HCT116 (cell line): ENCODE data around the gene KRT39. TPM values are rescaled to one million over a fixed set of nuclear protein-coding genes. Genes with fewer than 3 reads are reported as not detected.

Experiments used
- ATAC-seq: fragments of 200-7000 bp; cut with Tn5 transposase; 2 replicates; pipeline ENCODE4 v1.9.1; 2020; ENCODE audit warnings: mild to moderate bottlenecking, moderate library complexity
- BruUV-seq: library from RNA; stranded (reverse); fragments of 400-500 nt; replicated peaks from 2 replicates; lab custom pipeline; 2021; lab: Mats Ljungman, UMichigan
- CTCF ChIA-PET: fragments of 300-600 bp; sonication (Branson Sonifier 250); formaldehyde crosslinking; loops from one replicate; lab custom pipeline; 2021; ENCODE audit warnings: antibody characterized with exemption; lab: Charles Lee
- POLR2A ChIA-PET: fragments of 300-600, 350-600 bp; sonication (Branson Sonifier 250); formaldehyde crosslinking; loops from one replicate; lab custom pipeline; 2021; ENCODE audit warnings: antibody characterized with exemption; lab: Charles Lee
- RAD21 ChIA-PET, 2 experiments: fragments of 300-600 bp; sonication (Branson Sonifier 250); formaldehyde crosslinking; loops; one replicate each; lab custom pipeline; 2023; ENCODE audit warnings: low total read pairs in 2 of 2; ENCODE audit not compliant: uncharacterized antibody in 2 of 2, unreplicated experiment in 2 of 2, low non-redundant PET in 1 of 2; lab: Charles Lee
- DNase-seq: peaks from one replicate; pipeline ENCODE4 v3.0.0-alpha.2; 2010; ENCODE audit warnings: low read depth, low spot score
- H2AFZ ChIP-seq: fragments of 200-600 bp; shearing (Covaris generic), sonication (generic); 2 replicates; pipeline ENCODE4 v1.6.1; 2017; ENCODE audit warnings: low read depth, mixed run types, mixed read lengths, antibody characterized with exemption, low read length; ENCODE audit not compliant: poor library complexity, severe bottlenecking
- H3K27ac ChIP-seq: 2 replicates; pipeline ENCODE4 v1.5.1; 2012; ENCODE audit warnings: low read depth, low read length
- H3K27me3 ChIP-seq: fragments of 200-600 bp; sonication (generic); 2 replicates; pipeline ENCODE4 v1.6.1; 2016; ENCODE audit warnings: mixed run types, low read length, mixed read lengths; ENCODE audit not compliant: insufficient read depth
- H3K36me3 ChIP-seq, 2 experiments: fragments of 200-500 bp in 1 of 2; fragments of 200-600 bp in 1 of 2; sonication (Bioruptor generic) in 1 of 2; sonication (generic) in 1 of 2; 2 replicates each; pipeline versions ENCODE4 v1.5.1 to v1.6.1; 2014 to 2016; ENCODE audit warnings: low read length in 2 of 2, inconsistent platforms in 1 of 2, mixed read lengths in 1 of 2, mixed run types in 1 of 2; ENCODE audit not compliant: insufficient read depth in 2 of 2, control insufficient read depth in 1 of 2
- H3K4me1 ChIP-seq, 2 experiments: fragments of 200-600 bp in 1 of 2; sonication (generic) in 1 of 2; 2 replicates each; pipeline versions ENCODE4 v1.5.1 to v1.6.1; 2012 to 2017; ENCODE audit warnings: low read length in 2 of 2, inconsistent platforms in 1 of 2, mild to moderate bottlenecking in 1 of 2, mixed read lengths in 1 of 2, mixed run types in 1 of 2, moderate library complexity in 1 of 2; ENCODE audit not compliant: insufficient read depth in 2 of 2, control insufficient read depth in 1 of 2
- H3K4me2 ChIP-seq: fragments of 200-600 bp; sonication (generic); 2 replicates; pipeline ENCODE4 v1.6.1; 2017; ENCODE audit warnings: mixed run types, low read length, mixed read lengths
- H3K4me3 ChIP-seq, 2 experiments: fragments of 200-600 bp in 1 of 2; sonication (generic) in 1 of 2; replicated peaks in 1 of 2; 2 replicates each; pipeline ENCODE4 v1.5.1; 2011 to 2016; ENCODE audit warnings: low read length in 2 of 2, control low read depth in 1 of 2, low read depth in 1 of 2, mild to moderate bottlenecking in 1 of 2, mixed read lengths in 1 of 2, mixed run types in 1 of 2
- H3K79me2 ChIP-seq: fragments of 200-600 bp; sonication (generic); 2 replicates; pipeline ENCODE4 v1.6.1; 2017; ENCODE audit warnings: mild to moderate bottlenecking, mixed run types, low read length, moderate library complexity, mixed read lengths; ENCODE audit not compliant: insufficient read depth
- H3K9ac ChIP-seq: fragments of 200-600 bp; sonication (generic); 2 replicates; pipeline ENCODE4 v1.6.1; 2016; ENCODE audit warnings: low read length, mixed read lengths
- H3K9me2 ChIP-seq: fragments of 200-600 bp; sonication (generic), shearing (Covaris generic); 2 replicates; pipeline ENCODE4 v1.6.1; 2017; ENCODE audit warnings: mixed run types, mild to moderate bottlenecking, moderate library complexity; ENCODE audit not compliant: insufficient read depth
- H3K9me3 ChIP-seq, 2 experiments: fragments of 200-500 bp in 1 of 2; fragments of 200-600 bp in 1 of 2; sonication (Bioruptor generic) in 1 of 2; sonication (generic) in 1 of 2; 2 replicates each; pipeline ENCODE4 v1.6.1; 2014 to 2017; ENCODE audit warnings: low read length in 2 of 2, mixed read lengths in 2 of 2, inconsistent platforms in 1 of 2, low read depth in 1 of 2, mild to moderate bottlenecking in 1 of 2, mixed run types in 1 of 2, moderate library complexity in 1 of 2; ENCODE audit not compliant: control insufficient read depth in 1 of 2, insufficient read depth in 1 of 2
- H4K20me1 ChIP-seq: fragments of 200-600 bp; sonication (generic), shearing (Covaris generic); 2 replicates; pipeline ENCODE4 v1.6.1; 2017; ENCODE audit warnings: mixed run types, mild to moderate bottlenecking, moderate library complexity; ENCODE audit not compliant: insufficient read depth
- CBX3 ChIP-seq: IDR thresholded peaks from 2 replicates; pipeline ENCODE4 v1.6.1; 2012; ENCODE audit warnings: low read depth
- CEBPB ChIP-seq: IDR thresholded peaks from 2 replicates; pipeline ENCODE4 v1.6.1; 2012; ENCODE audit warnings: low read depth
- EGR1 ChIP-seq: IDR thresholded peaks from 2 replicates; pipeline ENCODE4 v1.6.1; 2012; ENCODE audit warnings: low read depth
- ELF1 ChIP-seq: IDR thresholded peaks from 2 replicates; pipeline ENCODE4 v1.6.1; 2012; ENCODE audit warnings: low read depth, borderline replicate concordance
- EZH2 ChIP-seq: fragments of 200-600 bp; sonication (generic); IDR thresholded peaks from 2 replicates; pipeline ENCODE4 v1.6.1; 2017; ENCODE audit warnings: antibody characterized with exemption, mixed run types
- EZH2phosphoT487 ChIP-seq: fragments of 200-600 bp; IDR thresholded peaks from 2 replicates; pipeline ENCODE4 v1.6.1; 2018; ENCODE audit warnings: antibody characterized with exemption, borderline replicate concordance
- FOSL1 ChIP-seq: IDR thresholded peaks from 2 replicates; pipeline ENCODE4 v1.6.1; 2012; ENCODE audit warnings: low read depth
- JUND ChIP-seq: IDR thresholded peaks from 2 replicates; pipeline ENCODE4 v1.6.1; 2012
- POLR2A ChIP-seq: IDR thresholded peaks from 2 replicates; pipeline ENCODE4 v1.7.0; 2011; ENCODE audit warnings: borderline replicate concordance; ENCODE audit not compliant: insufficient read depth, insufficient read length; ENCODE audit errors: extremely low read depth
- POLR2AphosphoS5 ChIP-seq: IDR thresholded peaks from 2 replicates; pipeline ENCODE4 v1.6.1; 2011; ENCODE audit warnings: mild to moderate bottlenecking, low read depth, low read length, moderate library complexity
- RAD21 ChIP-seq: IDR thresholded peaks from 2 replicates; pipeline ENCODE4 v1.6.1; 2012; ENCODE audit warnings: low read depth, mild to moderate bottlenecking
- SIN3A ChIP-seq: IDR thresholded peaks from 2 replicates; pipeline ENCODE4 v1.6.1; 2012; ENCODE audit warnings: low read depth
- SP1 ChIP-seq: IDR thresholded peaks from 2 replicates; pipeline ENCODE4 v1.6.1; 2012; ENCODE audit warnings: low read depth
- SRF ChIP-seq: IDR thresholded peaks from 2 replicates; pipeline ENCODE4 v1.6.1; 2012; ENCODE audit warnings: low read depth
- TCF7L2 ChIP-seq: IDR thresholded peaks from 2 replicates; pipeline ENCODE4 v1.7.0; 2011; ENCODE audit warnings: borderline replicate concordance, inconsistent platforms; ENCODE audit not compliant: insufficient read depth, insufficient read length; ENCODE audit errors: extremely low read depth
- YY1 ChIP-seq: IDR thresholded peaks from 2 replicates; pipeline ENCODE4 v1.6.1; 2011; ENCODE audit warnings: low read length, low read depth, moderate library complexity, mild to moderate bottlenecking; ENCODE audit not compliant: insufficient replicate concordance; ENCODE audit errors: extremely low read depth
- ZFX ChIP-seq: fragments of 450-650 bp; IDR thresholded peaks from 2 replicates; pipeline ENCODE4 v1.6.1; 2017
- ZNF274 ChIP-seq: fragments of 200-500 bp; sonication (Bioruptor generic); IDR thresholded peaks from 2 replicates; pipeline ENCODE4 v1.6.1; 2014; ENCODE audit warnings: mild to moderate bottlenecking, low read depth, low read length, inconsistent platforms
- intact Hi-C: fragments of 100-400 bp; cut with micrococcal nuclease; formaldehyde crosslinking; loops from 2 replicates; pipeline ENCODE4 v1.10.0; 2022
- total RNA-seq: library from RNA; stranded (reverse); gene quantifications from one replicate; pipeline ENCODE4 v1.2.1, GENCODE V29; 2021; ENCODE audit not compliant: unreplicated experiment
- TF ChIP-seq, protein P1 (sequence below), 3 experiments: fragments of 200-600 bp in 1 of 3; sonication (generic) in 1 of 3; IDR thresholded peaks in 2 of 3; conservative IDR thresholded peaks in 1 of 3; 2 replicates each; pipeline ENCODE4 v1.5.1; 2012 to 2017; ENCODE audit warnings: low read depth in 2 of 3, low read length in 2 of 3, antibody characterized with exemption in 1 of 3, borderline replicate concordance in 1 of 3, control low read depth in 1 of 3, mild to moderate bottlenecking in 1 of 3, mixed read lengths in 1 of 3, mixed run types in 1 of 3, moderate library complexity in 1 of 3; ENCODE audit not compliant: insufficient read depth in 1 of 3
- TF ChIP-seq, protein P2 (sequence below): IDR thresholded peaks from 2 replicates; pipeline ENCODE4 v1.6.1; 2011; ENCODE audit warnings: mild to moderate bottlenecking, low read length, moderate library complexity; ENCODE audit not compliant: insufficient replicate concordance; ENCODE audit errors: extremely low read depth
- TF ChIP-seq, protein P3 (sequence below): IDR thresholded peaks from 2 replicates; pipeline ENCODE4 v1.6.1; 2012

Gene KRT39
- total RNA-seq, 1 experiment from 2014 or later, result not detected

DNA sequence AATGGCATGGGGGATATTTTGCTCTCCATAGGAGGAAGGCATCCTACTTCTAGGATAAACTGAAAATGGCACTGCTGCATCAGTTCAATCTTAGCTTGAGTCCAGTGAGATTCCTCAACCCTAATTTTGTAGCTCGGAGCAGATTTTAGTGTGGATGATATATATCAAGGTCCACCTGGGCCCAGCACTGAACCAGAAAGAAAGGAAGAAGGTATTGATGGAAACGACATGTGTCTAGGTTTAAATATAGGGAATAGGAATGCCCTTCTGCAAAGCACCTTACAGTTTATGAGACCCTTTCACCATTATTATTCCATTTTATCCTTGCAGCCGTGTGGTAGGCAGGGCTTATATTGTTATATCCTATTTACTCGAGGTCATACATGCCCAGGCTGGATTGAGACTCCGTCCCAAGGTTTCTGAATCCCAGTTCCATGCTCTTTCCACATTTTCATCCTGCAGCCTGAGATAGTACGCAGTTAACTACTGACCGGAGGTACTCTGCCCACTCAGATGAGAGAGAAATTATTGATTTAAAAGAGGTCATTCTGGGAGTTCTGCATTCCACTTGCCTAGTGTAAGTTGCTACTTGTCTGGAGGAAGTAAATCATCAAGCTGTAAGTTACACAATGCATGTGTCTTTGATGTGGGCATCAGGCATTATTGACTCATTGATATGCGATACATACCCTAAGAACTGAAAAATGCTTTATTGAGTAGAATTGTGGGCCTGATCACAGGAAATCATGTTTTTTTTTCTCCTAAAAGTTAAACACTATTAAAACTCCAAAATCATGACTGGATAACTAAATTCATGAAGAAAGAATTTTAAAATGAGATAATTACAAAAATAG lies 10.1 kb downstream of the KRT39 start:
- no peaks in the 10 kb centered on the region for H3K27me3 ChIP-seq
- CTCF ChIA-PET, result interaction anchor here (1.6 kb wide), 1 partner anchor 44 kb away, joined by 4 read pairs; no protein-coding TSS in a partner anchor
- peaks cover 86 to 88% of the 10 kb centered on the region in 2 experiments for H3K4me1 ChIP-seq
- H3K9me3 ChIP-seq, result peaks cover 0 to under 1% of the 10 kb centered on the region in 2 experiments; a peak in 1 of 4 replicates
- intact Hi-C loops, result loop anchor here (2.0 kb wide), 1 partner anchor 42 kb away; no protein-coding TSS in a partner anchor
- H3K27ac ChIP-seq, result peak overlapping the region; percentile 99
- no peak overlapping the region for H2AFZ ChIP-seq
- H3K79me2 ChIP-seq, result no peaks in the 10 kb centered on the region
- peak overlapping the region in 1 of 2 experiments; percentile 5; a peak in 2 of 4 replicates for H3K4me3 ChIP-seq
- H3K9ac ChIP-seq, result peak overlapping the region; percentile 63
- no peaks in the 10 kb centered on the region for H4K20me1 ChIP-seq
- peaks cover 0 to 12% of the 10 kb centered on the region in 2 experiments; a peak in 2 of 4 replicates for H3K36me3 ChIP-seq
- ATAC-seq (peak; percentile 90), DNase-seq (peak; percentile 98)
- no peaks in the 10 kb centered on the region for H3K9me2 ChIP-seq
- POLR2A ChIA-PET, result interaction anchor here (0.6 to 1.2 kb wide), 4 partner anchors 8 to 592 kb away, joined by 3 read pairs; no protein-coding TSS in a partner anchor
- RAD21 ChIA-PET, result no interaction called here
- BruUV-seq, result TSS peak; percentile 94
- H3K4me2 ChIP-seq, result peak overlapping the region; percentile 54
- TF ChIP-seq EZH2 (no peak), TCF7L2 (peak; percentile 100), POLR2A (no peak), POLR2AphosphoS5 (peak; percentile 72), SIN3A (peak; percentile 90), YY1 (peak; percentile 77), JUND (peak; percentile 100), SP1 (peak; percentile 100), CEBPB (peak; percentile 100), RAD21 (peak; percentile 53), ZNF274 (no peak), ZFX (no peak), EZH2phosphoT487 (no peak), ELF1 (no peak; the same call in 1 of the 2 replicates), SRF (peak; percentile 77; the same call in 1 of the 2 replicates), CBX3 (peak; percentile 97), EGR1 (peak; percentile 92), FOSL1 (peak; percentile 96)
- TF ChIP-seq, protein P1, sequence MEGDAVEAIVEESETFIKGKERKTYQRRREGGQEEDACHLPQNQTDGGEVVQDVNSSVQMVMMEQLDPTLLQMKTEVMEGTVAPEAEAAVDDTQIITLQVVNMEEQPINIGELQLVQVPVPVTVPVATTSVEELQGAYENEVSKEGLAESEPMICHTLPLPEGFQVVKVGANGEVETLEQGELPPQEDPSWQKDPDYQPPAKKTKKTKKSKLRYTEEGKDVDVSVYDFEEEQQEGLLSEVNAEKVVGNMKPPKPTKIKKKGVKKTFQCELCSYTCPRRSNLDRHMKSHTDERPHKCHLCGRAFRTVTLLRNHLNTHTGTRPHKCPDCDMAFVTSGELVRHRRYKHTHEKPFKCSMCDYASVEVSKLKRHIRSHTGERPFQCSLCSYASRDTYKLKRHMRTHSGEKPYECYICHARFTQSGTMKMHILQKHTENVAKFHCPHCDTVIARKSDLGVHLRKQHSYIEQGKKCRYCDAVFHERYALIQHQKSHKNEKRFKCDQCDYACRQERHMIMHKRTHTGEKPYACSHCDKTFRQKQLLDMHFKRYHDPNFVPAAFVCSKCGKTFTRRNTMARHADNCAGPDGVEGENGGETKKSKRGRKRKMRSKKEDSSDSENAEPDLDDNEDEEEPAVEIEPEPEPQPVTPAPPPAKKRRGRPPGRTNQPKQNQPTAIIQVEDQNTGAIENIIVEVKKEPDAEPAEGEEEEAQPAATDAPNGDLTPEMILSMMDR (IDR thresholded peaks at IDR 0.05 in 2 of 3, conservative IDR thresholded peaks at IDR 0.05 in 1 of 3; ENCODE audit: borderline replicate concordance in 1 of 3, insufficient read depth in 1 of 3, low read depth in 2 of 3, low read length in 2 of 3), result no peak
- TF ChIP-seq, protein P2, sequence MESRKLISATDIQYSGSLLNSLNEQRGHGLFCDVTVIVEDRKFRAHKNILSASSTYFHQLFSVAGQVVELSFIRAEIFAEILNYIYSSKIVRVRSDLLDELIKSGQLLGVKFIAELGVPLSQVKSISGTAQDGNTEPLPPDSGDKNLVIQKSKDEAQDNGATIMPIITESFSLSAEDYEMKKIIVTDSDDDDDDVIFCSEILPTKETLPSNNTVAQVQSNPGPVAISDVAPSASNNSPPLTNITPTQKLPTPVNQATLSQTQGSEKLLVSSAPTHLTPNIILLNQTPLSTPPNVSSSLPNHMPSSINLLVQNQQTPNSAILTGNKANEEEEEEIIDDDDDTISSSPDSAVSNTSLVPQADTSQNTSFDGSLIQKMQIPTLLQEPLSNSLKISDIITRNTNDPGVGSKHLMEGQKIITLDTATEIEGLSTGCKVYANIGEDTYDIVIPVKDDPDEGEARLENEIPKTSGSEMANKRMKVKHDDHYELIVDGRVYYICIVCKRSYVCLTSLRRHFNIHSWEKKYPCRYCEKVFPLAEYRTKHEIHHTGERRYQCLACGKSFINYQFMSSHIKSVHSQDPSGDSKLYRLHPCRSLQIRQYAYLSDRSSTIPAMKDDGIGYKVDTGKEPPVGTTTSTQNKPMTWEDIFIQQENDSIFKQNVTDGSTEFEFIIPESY, result peak; percentile 86
- TF ChIP-seq, protein P3, sequence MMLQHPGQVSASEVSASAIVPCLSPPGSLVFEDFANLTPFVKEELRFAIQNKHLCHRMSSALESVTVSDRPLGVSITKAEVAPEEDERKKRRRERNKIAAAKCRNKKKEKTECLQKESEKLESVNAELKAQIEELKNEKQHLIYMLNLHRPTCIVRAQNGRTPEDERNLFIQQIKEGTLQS, result peak; percentile 91; the same call in 1 of the 2 replicates
